Cardiac septum (tissue), 1 donor: Measurements from ENCODE around the gene ADSS1. TPM values are rescaled to one million over a fixed set of nuclear protein-coding genes. Genes with fewer than 3 reads are reported as not detected.

Source experiments
- DNase-seq: peaks from one replicate; pipeline ENCODE4 v3.0.0-alpha.2; 2020; ENCODE audit warnings: low spot score
- intact Hi-C: fragments of 100-400 bp; cut with DNase I; formaldehyde crosslinking; loops from one replicate; pipeline ENCODE4 v1.14.0; 2022
- total RNA-seq: library from RNA; stranded (reverse); fragmentation: NEBNext Ultra II Directional; extraction: Animal tissue kit (Norgen Biotek cat#: 25700); gene quantifications from one replicate; pipeline ENCODE4 v1.2.1, GENCODE V29; 2021
- donor health status: DM: no; HTN: no; CAD: no.

Gene ADSS1
- total RNA-seq, 1 donor from 2014 or later, result 114 TPM

DNA sequence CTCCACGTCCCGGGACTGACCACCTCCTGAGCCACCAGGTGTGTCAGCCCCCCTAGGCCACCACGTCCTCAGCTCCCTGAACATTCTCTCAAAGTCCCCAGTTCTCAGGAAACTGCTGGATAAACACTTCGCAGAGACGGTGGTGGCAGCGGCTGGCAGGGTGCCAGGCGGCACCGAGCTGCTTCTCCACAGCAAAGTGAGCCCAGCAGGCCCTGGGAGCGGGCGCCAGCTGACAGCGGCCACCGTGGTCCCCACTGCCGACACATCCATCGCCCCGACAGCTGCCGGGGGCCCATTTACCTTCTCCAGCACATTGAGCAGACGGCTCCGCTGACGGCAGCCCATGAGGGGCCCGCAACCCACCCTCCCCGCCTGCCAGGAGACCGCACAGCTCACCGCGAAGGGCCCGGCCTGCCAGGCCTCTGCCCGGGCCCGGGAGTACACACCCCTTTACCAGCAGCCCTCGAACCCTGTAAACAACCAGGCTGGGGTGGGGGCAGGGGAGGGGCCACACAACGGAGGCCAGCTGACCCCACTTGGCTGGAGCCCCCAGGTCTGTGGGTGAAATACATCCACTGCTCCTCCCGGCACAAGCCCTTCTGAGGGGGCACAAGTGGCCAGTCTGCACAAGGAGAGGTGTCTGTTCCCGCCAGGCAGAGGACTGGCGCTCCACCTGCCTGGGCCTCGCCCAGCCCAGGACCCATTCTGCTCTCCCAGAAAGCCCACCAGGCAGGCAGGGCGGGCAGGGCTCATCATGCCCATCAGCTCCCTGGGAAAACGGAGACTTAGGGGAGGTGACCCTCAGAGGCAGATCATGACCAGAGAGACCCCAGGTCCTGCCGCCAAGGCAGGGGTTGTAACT lies 61.0 kb downstream of the ADSS1 start:
- intact Hi-C loops, result no loop called here
- DNase-seq, result no peak

DNA sequence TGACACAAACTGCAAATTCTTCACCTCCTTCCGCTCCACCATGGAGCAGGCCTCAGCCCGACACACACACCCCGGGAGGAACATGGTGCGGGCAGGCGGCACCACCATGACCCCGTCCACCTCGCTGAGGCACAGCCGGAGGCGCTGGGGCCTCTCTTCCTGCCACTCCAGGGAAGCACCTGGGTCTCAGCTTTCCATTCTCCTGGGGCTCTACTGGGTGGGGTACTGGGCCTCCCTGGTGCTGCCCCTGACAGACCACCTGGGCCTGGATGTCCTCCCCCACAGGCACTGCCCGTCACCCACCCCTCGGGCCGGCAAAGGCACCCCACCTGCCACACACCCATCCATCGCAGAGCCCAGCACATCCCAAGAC lies 61.7 kb downstream of the ADSS1 start:
- no peak for DNase-seq
- intact Hi-C loops, result no loop called here

DNA sequence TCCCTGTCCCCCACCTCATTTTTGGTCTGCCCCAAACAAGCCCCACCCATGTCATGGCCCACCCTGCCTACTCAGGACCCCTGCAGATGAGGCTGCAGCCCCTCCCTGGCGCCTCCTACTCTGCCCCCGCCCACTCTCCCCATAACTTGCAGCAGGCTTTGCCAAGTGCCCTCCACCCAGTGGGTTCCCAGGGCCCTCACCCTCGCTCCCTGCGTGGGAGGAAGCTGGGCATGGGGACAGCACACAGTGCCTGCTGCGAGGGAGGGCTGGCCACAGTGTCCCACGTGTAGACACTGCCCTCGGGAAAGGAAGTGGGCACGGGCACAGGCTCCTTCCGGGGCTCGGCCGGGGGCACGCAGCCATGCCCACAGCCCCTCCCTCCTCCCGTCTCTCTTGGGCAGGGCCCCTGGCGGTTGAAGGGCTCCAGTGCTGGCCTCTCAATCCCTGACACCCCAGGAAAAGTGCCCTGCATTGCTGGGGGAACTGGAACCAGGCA lies 62.1 kb downstream of the ADSS1 start:
- intact Hi-C loops, result no loop called here
- no peak for DNase-seq

DNA sequence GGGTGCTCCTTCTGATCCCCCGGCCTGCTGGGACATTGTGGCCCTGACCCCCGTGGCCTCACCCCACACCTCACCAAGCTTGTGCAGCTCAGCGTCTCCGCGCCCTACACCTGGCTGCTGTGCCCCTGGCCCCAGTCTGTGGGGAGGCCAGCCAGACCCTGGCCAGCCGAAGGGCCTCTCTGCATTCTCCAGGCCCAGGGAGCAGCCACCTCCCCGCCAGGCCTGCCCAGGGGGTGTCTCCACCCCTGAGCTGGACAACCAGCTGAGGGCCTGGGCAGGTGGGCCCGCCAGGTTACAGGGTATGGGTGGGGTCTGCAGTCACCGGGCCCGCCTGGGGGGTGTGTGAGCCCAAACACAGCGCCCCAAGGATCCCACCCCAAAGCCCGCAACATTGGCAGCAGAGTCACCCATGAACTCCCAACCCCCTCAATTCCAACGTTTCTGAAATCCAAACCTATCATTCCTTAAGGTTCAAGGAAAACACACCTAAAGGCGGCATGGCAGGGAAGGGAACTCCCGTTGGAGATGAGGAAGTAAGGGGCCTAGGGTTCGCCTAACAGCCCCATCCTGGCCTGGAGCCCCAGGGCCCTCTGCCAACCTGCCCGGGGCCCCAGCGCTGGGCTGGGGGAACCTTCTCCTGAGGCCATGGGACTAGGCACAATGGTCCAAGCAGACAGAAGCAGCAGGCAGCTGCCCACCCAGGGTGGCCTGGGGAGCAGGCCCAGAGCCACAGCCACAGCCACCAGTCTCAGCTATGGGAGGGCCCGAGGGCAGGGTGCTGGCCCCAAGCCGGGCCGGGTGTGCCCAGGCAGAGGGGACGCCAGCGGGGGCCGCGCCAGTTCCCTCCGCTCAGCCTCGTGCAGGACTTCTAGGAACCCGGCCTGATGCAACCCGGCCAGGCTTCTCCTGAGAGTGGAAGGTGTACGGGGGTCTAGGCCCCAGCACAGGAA lies 63.0 kb downstream of the ADSS1 start:
- no peak for DNase-seq
- intact Hi-C loops, result no loop called here

DNA sequence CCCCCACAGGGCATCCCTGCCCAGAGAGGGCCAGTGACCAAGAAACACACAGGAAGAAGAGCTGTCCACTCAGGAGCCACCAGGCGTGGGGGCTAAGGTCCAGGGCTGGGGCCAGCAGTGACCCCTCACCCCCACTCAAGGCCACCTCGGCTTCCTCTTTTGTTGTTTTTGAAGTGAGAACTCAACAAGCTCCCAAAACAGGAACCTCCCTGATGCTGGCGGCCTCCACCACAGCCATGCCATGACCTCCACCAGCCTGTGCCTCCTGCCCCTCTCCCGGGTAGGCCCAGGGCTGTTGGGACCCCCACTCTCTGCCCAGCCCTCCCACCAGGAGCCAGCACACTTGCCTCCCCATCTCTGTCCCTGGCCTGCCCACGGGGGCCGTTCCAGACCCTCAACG lies 63.7 kb downstream of the ADSS1 start:
- intact Hi-C loops, result no loop called here
- DNase-seq, result no peak

DNA sequence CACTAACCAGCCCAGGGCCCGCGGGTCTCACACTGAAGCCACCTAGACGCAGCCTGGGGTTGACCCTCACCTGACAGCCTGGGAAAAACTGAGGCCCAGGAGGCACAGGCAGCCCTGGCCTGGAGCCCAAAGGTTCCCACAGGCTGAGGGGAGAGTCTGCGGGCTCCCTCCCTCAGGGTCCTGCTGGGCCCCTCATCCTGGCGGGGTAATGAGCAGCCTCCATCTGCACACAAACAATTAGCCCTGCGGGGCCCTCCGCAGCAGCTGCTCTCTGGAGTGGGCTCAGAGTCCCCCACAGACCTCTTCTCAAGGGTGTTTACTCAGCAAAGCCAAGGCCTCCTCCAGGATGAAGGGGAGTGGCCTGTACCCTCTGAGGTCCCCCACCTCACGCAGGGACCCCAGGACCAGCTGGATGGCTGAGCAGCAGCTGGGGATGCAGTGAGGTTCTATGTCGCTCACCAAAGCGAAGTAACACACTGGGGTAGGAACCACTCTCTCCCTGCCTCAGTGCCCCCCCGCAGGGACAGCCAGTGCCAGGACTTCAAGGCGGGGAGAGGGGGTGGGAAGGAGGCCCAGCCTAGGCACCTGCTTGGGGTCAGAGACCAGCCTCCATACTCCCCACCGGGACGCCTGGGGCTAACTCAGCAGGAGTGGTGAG lies 64.3 kb downstream of the ADSS1 start:
- intact Hi-C loops, result no loop called here
- no peak for DNase-seq

DNA sequence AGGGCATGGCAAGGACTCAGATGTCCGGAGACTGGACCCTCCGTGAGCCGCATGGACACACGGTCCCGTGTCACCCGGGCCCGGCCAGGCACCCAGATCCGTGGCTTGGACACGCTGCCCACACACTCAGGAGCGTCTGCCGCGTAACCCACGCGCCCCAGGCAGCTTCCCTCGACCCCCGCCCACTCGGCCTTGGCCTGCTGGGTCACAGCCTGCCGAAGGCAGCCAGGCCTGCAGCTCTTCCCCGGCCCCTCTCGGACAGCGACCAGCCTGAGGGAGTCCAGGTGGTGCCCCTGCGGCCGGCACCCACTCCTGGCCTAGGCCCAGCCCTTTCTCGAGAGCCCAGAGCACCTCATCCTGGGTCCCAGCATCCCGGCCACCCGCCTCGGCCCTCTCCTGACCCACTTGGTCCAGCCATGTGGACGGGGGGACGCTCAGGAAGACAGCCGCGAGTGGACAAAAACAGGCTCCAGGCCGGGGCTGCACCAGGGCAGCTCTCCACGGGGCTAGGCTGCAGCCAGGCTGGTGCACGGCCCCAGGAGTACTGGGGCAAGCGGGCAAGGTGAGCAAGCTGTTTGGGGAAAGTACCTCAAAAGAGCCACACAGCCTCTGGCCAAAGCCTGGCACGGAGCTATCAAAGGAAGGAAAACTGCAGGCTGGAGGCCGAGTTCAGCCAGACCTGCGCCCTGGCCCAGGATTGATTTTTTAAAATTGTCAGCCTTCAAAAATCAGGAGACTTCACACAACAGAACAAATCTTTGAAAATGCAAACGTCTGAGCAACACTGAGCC lies 65.0 kb downstream of the ADSS1 start:
- DNase-seq, result no peak
- intact Hi-C loops, result no loop called here

DNA sequence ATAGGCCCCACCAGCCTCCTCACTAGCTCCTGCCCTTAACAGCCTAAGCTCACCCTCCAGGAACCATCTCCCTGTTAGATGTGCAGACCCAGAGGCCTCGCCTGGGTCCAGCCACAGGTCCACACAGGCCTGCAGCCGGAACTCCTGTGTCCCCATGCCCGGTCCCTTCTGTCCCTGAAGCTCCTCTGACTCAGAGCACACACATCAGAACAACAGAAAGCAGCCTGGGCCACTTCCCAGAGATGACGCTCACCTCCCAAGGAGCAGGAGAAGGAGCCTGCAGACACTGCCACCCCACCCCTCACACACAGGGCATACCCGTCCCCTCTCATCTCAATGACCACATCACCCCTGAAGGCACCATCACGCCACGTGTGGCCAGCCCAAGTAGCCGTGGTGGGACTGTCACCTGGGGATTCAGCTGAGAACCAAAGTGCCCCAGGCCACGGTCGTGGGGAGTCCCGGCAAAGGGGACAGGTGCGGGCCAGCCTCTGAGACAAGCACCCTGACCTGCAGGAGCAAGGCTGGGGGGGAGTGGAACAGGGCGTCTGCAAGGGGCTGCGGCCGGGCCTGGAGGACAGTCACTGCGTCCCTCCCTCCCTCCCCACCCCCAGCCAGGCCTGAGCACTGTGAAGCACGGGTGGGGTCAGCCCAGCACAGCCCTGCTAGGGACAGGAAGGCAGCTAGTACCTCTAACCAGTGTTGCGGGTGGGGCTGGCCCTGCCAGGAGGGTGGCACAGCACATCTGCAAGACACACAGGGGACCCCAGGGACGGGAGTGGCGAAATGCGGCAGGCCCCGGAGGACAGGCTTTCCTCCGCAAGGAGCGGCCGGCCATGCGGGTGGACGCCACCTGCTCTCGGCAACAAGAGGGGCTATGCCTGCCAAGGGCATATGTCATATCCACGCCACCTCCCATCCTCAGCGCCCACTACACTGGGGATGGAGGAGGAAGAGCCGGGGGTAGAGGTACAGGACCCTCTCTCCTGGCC lies 66.0 kb downstream of the ADSS1 start:
- DNase-seq, result no peak
- intact Hi-C loops, result no loop called here

DNA sequence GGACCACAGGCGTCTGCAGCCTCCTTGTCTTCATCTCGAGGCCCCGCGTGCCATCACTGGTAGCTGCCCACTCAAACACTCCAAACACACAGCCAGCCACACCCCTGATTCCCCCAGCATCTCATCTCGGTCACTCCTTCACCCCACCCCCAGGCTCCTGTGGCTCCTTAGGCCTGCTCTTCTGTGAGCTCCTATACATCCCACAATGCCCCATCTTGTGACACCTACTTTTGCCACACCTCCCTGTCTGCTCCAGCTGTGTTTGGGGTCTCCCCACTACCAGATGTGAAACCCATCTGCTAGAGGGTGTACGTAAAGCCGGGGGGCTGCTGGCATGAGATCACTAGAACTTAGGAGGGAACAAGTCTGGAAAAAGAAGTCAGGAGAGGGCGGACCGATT lies 67.4 kb downstream of the ADSS1 start:
- no peak for DNase-seq
- intact Hi-C loops, result no loop called here

DNA sequence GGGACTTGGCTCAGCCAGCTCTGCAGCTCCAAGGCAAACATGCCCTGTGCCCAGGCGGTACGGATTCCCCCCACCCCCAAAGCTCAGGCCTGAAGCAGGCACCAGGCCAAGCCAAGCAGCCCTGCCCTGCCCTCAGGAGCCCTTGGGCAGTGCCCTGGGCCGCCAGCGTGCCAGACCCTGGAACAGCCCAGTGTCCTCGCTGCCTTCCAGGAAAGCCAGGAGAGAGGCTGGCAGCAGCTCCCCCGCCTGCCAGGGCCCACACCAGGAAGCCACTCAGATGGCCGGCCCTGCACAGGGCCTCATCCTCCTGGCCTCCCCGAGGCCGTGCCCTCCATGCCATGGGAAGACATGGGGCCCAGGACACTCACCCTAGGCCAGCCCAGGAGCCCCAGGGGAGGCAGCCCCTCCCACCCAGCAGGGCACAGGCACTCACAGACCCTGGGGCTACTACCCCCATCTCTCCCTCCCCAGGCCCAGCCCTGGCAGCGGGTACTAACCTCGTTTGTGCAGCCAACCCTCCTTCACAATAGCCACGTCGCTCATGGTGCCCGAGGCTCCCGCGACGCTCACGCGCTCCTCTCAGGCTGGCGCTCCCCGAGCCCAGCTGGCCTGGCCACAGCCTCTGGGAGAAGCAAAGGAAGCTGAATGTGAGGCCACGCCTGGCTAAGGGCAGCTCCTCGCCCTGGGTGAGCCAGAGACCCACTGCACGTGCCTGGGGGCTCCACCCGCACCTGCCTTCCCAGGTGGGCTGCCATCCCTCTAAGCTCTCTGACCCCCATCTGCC lies 68.3 kb downstream of the ADSS1 start:
- peak; percentile 86 for DNase-seq
- intact Hi-C loops, result no loop called here

DNA sequence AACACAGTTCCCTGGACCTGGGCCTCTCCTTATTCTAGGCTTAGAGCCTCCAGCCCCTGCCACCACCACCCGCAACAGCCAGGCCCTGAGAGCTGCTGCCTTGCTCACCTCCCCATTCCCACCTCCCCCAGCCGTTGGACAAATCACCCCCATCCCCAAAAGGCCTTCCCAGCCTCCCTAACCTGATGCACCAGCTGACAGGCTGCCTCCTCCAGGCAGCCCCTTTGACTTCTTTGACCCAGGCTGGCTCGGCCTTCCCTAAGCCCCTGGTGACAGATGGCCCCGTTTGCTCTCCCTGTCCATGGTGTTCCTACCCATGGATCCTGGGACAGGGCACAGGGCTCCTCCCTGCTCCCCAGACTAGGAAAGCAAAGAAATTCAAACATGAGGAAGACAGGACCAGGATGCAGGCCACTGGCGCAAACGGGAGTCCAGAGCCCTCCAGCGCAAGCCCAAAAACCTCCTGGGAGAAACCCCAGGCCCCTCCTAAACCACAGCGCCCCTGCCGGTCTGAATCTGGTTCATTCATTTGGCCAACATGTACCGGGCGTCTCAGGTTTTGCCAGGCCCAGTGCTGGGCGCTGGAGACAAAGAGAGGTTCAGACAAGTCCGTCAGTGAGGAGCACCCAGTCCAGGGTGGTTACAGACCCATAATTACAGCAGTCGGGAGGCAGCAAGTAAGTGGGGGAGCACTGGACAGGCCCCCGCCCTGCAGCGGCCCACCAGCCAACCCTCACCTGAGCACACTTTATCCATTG lies 69.1 kb downstream of the ADSS1 start:
- DNase-seq, result no peak
- intact Hi-C loops, result no loop called here

DNA sequence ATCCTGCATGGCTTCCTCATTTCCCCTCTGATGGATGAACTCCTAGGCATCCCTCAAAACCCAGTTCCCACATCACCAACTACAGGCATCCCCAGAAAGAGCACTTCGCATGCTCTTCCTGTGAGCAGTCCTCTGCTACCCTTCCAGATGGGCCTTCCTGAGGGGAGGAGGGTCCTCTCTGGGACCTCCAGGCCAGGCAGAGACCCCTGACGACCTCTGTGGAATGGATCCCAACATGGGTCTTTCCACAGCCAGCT lies 69.6 kb downstream of the ADSS1 start:
- intact Hi-C loops, result no loop called here
- DNase-seq, result no peak

DNA sequence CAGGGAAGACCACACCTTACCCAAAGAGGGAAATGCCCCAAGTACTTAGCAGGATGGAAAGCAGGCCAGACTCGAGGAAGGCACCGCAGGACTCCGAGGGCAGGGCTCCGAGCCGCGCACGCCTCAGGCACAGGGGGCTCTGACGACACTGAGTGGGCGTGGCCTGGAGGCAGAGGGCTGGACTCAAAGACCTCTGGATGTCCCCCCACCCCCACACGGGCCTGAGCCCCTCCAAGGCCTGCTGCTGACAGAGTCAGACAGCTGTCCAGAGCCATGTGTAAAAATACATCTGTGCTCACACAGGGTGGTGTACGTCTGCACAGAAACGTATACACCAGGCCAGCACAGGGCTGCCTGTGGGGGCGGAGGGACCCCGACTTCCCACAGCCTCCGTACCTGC lies 70.1 kb downstream of the ADSS1 start:
- intact Hi-C loops, result no loop called here
- DNase-seq, result no peak

DNA sequence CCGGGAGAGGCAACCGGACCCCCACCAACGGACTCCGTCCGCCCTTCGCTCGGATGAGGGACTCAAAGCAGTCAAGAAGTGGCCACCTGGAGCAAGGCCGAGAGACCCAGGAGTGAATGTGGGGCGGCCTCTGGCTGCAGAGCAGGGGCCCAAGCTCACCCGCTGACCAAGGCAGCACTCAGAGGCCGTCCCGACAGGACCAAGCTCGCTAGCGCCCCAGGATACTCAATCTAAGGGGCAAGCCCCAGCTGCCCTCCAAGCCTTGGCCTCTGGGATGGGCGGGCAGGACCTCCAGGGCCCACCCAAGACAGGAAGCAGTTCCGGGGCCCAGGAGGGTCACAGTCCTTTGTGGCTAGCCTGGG lies 70.6 kb downstream of the ADSS1 start:
- DNase-seq, result no peak
- intact Hi-C loops, result no loop called here

DNA sequence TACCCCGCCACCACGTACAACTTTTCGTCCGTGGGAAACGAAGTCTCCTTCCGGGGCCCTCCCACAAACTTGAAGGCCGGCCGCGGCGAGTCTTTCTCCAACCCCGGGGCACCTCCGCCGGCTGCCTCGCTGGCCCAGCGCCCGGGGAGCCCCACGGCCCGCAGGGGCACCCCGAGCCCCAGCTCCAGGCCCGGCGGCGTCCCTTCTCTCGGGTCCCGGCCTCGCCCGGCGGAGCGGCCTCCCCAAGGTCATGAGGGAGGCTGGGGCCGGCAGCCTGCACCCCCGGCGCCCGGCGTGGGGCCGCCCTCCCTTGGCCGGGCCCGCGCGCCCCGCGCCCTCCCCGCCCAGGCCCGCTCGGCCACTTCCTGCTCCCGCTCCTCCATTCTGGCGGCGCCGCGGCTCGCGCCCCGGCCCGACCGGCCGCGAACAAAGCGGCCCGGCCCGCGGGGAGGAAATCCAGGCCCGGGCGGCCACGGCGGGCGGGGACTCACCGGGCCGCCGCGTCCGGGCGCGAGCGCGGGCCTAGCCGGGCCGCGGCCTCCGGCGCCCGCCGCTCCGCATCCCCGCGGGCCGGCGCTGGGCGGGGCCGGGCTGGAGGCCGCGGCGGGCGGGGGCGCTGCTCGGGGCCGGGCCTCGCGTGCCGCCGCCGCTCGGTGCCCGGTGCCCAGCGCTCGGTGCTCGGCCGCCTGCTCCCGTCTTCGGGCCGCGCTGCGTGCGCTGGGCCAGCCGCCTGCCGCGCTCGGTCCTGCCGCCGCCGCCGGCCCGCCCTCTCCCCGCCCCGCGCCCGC lies 71.2 kb downstream of the ADSS1 start, which contains the start of gene AKT1:
Gene AKT1, minus strand, starts transcription at position 756 of the 788 bp plus-strand sequence. CDS start 3,105 bp downstream, outside the sequence.
- no peak for DNase-seq
- intact Hi-C loops, result no loop called here
